ENCODE measurements around the gene YPEL2. TPM values are rescaled to one million over a fixed set of nuclear protein-coding genes. Genes with fewer than 3 reads are reported as not detected.

Gene YPEL2
- total RNA-seq, 1 donor = 11.8 TPM

DNA sequence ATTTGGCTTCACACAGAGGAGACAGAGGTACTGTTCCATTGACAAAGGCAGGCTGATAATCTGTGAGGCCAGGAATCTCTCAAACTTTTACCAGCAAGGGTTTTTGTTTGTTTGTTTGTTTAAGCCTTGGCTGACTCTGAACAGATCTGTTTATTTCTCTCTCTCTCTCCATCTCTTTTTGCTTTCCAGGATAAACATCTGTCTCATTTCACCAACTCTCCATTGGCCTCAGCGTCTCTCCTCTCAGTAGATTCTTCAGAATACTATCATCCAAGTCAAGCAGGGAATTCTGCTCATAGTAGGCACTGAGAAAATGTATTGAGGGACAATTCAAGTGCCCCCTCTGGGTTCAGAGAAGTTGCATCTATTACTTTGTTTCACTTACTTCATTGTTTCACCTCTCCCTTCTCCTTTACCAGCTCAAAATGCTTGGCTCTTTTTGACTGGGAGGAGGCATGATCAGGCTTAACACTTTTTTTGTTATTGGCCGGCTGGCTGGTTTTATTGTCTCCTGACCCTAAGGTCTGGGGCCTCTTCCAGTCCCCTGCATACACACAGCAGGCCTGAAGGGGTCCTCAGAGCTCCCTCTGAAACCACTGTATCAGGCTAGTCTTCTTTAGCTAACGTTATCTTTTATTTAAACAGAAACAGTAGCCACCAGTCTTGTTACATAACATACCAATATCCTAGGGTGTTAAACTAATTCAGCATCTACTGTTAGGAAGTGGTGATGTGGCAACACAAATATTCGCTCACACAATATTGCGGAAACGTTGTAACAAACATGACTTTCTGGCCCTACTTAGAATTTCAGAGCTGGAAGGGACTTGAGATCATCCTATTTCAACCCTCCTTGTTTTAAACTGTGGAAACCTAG lies 2.0 kb upstream of the YPEL2 start:
- peak in 2 of 3 donors; percentile 70 to 75 for DNase-seq (ENCODE audit: low read depth in 2 of 3, low spot score in 2 of 3)

DNA sequence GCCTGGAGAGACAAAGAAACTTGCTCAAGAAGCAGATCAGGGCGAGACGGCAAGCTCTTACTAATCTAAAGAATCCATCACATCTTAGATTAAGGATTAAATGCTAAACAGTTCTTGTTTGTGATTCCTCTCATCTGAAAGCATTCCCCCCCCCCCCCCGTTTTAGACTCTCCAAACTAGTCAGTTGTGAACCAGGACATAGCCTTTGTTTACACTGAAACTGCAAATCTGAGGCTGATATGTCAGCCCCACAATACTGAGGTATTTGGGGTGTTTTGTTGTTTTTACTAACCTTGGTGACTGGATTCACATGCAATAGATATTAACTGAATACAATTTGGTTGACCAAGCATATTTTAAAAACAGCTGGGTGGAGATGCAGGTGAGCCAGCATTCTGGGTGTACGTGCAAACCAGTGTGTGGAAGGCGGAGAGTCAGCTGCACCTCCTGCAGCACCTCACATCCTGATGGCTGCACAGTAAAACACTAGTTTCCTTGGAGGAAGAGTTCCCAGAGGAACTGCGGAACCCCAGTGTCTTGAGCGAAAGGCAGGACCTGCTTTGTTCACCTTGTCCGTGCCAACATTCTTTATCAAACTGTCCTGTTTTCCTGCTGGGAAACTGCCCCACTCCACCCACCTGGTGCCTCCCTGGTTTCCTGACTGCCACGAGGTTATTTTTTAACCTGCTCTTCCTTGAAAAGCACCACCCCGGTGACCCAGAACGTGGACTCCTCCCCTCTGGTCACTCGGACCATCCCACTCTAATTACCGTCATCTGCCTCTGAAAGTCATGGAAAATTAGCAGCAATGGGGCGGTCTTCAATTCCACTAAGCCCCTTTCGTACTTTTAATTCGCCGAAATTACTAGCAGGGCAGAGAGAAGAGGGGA lies 1.2 kb upstream of the YPEL2 start:
- DNase-seq (ENCODE audit: low read depth in 2 of 3, low spot score in 2 of 3) = no peak

DNA sequence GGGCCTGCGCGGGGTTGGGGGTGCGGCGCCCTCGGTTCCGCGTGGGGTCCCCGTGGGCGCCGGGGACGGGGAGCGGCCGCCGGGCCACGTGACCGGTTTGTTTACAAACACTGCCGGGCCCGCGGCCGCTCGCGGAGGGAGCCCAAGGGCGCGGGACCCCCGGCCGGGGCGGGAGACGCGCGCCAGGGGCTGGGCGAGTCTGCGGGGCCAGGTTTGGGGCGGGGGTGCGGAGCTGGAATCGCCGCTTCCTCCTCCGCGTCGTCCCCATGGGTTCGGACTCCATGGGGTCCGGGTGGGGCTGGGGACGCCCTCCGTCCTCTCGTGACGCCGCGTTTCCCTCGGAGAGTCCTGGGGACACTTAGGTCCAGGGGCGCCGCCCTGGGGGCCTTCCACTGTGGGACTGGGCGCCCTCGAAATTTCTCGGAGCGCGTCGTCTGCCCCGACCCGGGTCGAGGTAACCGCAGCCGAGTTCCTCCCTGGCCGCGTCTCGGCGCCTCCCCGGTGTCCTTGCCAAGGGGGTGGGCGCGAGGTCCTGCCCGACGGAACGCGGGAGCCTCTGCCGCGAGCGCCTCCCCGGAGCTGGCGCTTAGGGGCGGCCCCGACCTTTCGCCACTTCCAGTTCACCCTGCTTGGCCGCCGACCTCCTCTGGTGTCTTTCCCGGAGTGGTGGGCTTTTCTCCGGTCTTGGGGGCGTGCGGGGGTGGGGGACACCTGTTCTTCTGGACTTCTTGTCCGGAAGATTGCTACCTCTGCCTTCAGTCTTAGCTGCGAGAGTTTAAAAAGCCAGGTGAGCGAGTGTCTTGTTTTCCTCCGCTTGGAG lies 684 bp downstream of the YPEL2 start:
- peak in 1 of 3 donors; percentile 38 for DNase-seq (ENCODE audit: low read depth in 2 of 3, low spot score in 2 of 3)

DNA sequence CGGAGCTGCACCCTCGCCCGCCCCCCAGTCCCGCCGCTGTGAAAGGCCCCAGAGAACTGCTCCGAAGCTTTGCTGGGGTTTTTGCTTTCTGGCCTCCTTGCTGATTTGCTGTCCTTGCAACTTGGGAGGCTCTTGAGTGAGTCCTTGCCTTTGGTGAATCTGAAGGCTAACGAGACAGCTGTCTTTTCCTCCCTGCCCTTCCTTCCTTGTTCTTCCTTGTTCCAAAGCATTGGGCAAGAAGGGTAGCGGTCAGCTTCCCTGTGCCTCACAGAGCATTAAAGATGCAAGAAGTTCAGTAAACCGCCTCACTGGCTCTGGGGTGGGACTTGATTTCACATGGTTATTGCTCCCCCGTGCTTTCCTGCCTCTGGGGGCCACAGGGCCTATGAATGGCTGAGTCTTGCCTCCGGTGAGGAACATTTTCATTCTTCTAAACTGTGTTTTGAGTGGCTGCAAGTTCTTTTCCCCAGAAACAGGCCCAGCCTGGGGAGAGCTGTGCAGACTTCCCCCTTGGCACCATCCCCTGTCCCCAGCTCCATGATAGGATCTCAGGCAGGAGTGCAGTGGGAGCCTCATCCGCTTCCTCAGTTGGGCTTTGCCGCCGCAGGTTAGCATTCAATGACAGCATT lies 1.4 kb downstream of the YPEL2 start:
- DNase-seq (ENCODE audit: low read depth in 2 of 3, low spot score in 2 of 3) = peak in 1 of 3 donors; percentile 15

DNA sequence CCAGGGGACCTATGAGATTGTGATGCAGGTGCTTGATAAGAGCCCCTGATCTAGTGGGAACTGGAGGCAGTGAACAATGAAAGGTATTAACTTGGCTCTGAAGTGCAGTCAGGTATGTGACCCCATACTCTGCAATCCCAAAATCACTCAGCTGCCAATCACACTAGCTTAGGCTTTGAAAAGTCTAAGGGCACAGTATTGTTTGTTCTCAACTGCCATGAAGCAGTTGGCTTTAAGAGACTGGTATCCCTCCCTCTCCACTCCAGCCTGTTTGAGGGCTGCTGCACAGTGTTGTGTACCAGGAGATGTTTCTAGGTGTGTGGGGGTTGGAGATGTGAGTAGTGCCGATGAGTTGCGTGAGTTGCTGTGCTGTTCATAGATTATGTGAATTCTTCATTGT lies 2.4 kb downstream of the YPEL2 start:
- DNase-seq (ENCODE audit: low read depth in 2 of 3, low spot score in 2 of 3) = no peak

DNA sequence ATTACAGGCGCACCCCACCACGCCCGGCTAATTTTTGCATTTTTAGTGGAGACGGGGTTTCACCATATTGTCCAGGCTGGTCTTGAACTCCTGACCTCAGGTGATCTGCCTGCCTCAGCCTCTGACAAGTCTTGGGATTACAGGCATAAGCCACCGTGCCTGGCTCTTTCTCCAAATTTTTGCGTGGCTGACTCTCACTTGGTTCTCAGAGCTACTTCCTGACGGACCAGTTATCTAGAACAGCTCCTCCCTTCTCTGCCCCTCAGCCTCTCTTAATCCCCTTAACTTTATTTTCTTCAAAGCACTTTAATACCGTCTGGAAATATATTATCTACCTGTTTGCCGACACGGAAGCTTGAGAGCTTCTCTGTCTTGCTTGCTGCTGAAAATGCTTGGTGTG lies 4.2 kb downstream of the YPEL2 start:
- DNase-seq (ENCODE audit: low read depth in 2 of 3, low spot score in 2 of 3) = no peak

DNA sequence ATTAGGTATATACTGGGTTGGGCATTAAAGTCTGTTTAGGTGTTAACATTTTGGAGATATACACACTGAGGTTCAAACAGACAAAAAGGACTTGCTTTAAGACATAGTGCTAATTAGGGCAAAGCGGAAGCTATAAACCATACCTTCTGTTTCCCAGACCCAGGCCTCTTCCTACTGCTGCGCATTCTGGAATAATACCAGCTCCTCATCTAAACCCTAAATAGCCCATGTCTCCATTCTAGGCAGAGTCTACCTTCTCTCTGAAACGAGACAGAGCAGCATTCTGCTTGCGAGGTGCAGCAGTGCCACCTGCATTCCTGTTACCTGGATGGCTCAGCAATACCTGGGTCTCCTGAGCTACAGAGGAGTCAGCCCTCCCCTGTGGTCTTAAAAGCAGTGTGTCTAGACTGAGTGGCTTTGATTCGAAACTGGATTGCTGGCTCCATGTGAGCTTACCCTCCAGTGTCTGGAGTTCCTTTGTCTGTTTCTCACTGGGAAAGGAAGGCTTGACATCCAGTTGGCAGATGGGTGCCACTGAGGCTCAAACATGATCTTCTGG lies 6.4 kb downstream of the YPEL2 start:
- DNase-seq (ENCODE audit: low read depth in 2 of 3, low spot score in 2 of 3) = no peak

DNA sequence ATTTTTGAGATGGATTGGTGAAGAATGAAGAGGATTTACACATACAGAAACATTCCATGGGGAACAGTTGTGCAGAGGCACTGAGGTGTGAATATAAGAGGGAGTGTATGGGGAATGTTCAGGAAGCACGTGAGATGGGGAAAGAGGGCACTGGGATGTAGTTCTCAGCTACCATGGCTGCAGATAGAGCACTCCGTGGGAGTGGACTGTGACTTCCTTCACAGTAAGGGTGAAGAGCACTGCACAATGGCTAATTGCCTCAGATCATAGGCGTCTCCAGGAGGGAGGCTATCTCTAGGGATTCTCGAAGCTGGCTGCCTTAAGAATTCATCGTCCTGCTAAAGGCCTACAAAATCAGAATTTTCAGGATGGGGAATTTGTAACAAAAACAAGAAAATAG lies 7.0 kb downstream of the YPEL2 start:
- no peak for DNase-seq (ENCODE audit: low read depth in 2 of 3, low spot score in 2 of 3)

DNA sequence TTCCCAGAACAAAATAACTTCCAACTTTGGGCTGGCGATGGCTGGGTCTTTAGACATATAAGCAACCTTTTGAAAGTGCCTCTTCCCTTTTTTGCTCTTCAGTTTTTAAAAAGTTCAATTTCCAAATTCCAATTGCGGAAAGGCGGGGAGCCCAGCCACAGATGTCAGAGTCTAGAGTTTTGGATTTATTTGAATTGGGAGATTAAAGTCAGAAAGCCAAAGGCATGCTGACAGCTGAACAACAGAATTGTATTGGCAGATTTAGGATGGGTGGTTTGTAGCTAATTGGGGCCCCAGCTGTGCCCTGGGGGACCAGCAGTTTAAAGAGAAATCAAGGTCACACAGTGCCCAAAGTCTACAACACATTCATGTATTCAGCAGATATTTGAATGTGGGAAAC lies 10.5 kb downstream of the YPEL2 start:
- DNase-seq (ENCODE audit: low read depth in 2 of 3, low spot score in 2 of 3) = no peak

DNA sequence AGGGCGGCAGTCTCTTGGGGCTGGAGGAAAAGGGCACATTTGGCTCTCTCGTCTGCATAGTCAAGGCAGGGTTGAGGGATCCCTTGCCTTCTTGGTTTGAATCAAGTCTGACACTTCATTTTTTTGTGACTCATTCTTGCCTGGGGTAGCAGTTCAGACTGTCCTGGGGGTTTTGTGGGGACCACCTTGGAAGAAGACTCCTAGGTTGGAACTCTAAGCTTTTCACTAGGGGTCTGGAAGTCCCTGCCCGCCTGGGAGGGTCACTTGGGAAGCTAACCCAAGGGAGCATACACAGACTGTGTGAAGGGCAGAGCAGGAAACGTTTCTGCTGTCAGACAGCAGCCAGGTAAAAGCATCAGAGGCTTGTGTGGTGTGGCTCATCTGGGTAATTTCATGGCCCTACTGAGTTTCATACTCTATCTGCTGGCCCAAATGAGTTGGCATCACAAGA lies 11.3 kb downstream of the YPEL2 start:
- no peak for DNase-seq (ENCODE audit: low read depth in 2 of 3, low spot score in 2 of 3)

DNA sequence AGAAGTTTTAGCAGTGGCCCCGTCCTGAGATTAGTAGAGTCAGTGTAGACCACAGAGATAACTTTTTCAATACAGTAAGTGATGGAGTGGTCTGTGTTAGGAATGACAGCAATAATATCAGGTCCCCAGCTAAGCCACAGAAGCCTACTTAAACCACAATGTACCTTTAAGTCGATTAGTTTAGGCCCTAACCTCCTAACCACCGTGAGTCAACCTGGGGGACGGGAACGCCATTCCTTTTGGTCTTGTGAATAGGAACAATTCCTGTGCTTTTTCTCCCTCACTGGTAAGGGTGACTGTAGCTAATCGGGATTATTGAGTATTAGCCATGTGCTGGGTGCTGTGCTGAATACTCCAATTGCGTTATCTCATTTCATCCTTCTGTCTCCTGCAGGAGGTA lies 14.0 kb downstream of the YPEL2 start:
- no peak for DNase-seq (ENCODE audit: low read depth in 2 of 3, low spot score in 2 of 3)

DNA sequence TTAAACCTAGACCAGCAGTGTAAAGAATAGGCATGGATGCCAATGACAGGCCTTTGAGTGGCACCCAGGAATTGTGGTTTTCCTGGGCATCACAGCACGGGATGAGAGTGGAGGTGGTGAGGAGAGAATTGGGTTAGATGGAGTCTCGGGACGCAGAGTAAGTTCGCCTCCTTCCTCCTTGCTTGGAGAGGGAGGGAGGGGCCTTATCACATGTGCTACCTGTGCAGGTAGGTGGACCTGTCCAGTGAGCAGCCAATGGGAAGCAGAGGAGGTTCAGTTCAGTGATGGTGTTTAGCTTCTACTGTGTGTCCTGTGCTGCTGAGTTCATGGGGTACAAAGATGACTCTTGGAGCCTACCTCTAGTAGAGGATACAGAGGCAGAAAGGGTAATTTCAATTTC lies 14.9 kb downstream of the YPEL2 start:
- DNase-seq (ENCODE audit: low read depth in 2 of 3, low spot score in 2 of 3) = no peak

DNA sequence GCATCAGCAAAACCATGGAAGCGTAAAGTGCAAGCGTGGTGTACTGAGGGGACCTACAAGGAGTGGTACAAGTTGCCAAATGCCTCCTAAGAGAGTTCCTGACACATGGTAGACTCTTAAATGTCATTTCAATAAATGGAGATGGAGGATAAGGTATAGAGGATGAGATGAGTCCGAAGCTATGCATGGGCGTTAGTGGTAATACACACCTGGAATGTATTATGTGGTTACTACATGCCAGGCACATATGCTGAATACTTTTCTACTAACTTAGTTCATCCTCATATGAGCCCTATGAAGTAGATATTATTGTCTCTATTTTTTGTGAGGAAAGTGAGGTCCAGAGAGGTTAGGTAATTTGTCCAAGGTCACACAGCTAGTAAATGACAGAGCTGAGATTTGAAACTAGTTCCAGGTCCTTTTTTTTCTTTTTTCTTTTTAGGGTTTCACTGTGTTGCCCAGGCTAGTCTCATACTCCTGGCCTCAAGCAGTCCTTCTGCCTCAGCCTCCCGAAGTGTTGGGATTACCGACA lies 15.5 kb downstream of the YPEL2 start:
- DNase-seq (ENCODE audit: low read depth in 2 of 3, low spot score in 2 of 3) = no peak

DNA sequence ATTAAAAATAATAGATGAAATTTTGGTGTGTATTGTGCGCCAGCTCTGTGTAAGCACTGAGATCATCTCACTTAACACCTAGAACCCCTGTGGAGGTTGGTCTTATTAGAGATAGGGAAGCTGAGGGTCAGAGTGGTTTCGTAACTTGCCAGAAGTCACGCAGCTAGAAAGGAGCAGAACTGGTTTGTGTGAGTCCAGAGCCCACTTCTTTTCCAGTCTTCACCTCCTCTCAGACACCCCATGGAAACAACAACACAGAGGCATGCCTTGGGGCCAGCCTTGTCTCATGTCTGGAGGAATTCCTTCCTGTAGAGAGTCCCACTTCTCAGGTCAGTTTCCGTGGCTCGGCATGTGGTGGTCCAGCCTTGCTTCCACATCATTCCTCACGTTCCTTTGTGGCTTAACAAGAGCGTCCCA lies 16.5 kb downstream of the YPEL2 start:
- no peak for DNase-seq (ENCODE audit: low read depth in 2 of 3, low spot score in 2 of 3)

DNA sequence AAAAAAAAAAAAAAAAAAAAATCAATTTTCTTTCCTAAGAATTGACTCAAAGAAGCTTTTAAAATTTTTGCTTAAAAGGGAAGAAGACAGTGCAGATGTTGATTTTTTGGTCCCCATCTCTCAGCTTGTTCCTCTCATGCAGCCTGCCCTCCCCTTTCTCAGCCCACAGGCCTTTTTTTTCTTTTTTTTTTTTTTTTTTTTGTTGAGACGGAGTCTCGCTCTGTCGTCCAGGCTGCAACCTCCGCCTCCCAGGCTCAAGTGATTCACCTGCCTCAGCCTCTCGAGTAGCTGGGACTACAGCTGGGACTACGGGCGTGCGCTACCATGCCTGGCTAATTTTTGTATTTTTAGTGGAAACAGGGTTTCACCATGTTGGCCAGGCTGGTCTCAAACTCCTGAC lies 17.7 kb downstream of the YPEL2 start:
- no peak for DNase-seq (ENCODE audit: low read depth in 2 of 3, low spot score in 2 of 3)

DNA sequence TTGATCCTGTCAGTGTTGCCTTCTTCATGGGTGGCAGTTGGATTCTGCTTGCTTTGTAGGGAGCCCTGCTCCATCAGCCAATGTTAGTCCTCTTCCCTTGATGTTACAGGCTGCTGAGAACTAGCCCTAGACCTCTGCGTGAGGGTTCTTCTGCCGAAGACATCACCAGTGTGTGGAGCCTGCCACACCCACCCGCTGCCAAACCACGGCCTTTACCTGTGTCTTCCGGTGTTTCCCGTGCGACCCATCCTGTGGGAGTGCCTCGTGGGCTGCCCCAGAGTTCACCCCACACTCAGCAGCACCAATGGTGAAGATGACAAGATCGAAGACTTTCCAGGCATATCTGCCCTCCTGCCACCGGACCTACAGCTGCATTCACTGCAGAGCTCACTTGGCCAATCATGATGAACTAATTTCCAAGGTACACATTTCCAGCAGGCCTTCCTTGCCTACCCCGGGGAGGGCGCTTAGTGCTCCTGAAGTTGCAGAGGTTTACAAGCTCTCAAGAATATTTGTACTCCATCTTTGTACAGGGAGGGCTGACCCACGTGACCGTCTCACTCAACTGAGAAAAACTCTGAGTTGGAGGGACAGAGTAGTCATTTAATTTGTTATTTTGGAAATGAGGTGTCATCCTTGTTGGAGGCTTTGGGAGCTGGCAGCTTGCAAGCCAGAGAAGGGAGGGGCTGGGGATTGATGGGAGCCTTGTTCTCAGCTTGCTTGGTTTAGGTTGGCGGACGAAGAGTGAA lies 21.8 kb downstream of the YPEL2 start:
- no peak for DNase-seq (ENCODE audit: low read depth in 2 of 3, low spot score in 2 of 3)

DNA sequence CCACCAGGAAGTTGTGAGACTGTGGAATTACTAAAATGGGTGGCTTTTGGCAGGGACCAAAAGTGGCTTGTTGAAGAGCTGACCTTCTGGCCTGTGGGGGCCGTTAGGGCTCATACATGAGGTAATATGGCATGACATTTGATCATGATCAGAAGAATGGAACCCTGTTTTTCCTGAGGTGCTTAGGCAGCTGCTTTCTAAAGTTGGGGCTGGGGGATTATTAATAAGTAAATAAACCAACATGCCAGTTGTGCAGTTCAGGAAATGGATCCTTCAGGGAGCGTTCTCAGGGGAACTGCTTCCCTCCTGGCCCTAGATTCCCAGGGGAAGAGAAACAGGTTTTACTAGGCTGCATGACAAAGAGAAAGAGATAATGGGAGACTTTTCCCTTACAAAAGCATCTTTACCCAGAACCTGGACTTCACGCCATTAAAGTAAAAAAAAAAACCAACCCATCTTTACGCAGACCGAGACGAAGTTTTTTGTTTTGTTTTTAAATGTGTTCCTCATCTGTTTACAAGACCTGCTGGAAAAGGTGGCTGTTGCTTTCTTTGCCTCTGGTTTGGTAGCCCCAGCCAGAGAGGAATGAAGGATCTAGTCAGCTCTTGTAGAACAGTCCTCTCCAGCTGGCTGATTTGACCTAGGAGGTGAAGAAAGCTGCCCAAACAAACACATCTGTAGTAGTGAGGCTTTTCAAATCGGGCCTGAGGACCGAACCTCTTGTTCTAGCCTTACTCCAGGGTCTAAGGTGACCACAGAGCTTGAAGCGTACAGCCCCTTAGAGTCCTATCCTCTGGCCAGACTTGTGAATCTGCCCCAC lies 22.7 kb downstream of the YPEL2 start:
- DNase-seq (ENCODE audit: low read depth in 2 of 3, low spot score in 2 of 3) = no peak

DNA sequence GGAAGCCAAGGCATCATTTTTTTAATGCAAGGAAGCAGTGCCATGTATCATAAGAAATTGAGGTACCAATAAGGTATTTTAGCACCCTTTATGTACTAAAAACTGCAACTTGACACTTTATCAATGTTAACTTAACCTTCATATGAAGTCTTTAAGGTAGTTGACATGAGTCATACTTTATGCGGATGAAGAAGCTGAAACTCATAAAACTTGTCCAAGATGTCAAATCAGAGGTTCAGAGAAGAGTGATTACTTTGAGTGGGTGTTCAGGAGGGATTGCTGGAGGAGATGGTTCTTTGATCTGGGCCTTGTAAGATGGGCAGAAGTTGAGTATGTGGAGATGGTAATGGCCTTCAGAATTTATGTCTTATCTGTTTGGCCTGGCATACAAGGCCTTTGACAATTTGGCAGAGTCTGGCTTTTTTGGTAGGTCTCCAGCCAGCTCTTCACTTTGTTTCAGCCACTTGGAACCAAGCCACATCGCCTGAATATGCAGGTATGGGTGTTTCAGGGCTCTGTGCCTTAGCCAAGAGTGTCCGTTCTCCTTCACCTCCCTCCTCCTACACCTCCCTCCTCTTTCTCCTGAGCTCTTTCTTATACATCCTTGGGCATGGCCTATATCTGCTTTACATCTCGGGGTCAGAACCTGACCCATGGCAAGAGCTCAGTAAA lies 23.7 kb downstream of the YPEL2 start:
- DNase-seq (ENCODE audit: low read depth in 2 of 3, low spot score in 2 of 3) = no peak
